Measurements from ENCODE around the gene VSIG10L2.
"Not testable (repeated sequence)": the region's sequence is repeated elsewhere in the genome, so short reads cannot be mapped to it uniquely, and the experiment has no call there.

Gene VSIG10L2

DNA sequence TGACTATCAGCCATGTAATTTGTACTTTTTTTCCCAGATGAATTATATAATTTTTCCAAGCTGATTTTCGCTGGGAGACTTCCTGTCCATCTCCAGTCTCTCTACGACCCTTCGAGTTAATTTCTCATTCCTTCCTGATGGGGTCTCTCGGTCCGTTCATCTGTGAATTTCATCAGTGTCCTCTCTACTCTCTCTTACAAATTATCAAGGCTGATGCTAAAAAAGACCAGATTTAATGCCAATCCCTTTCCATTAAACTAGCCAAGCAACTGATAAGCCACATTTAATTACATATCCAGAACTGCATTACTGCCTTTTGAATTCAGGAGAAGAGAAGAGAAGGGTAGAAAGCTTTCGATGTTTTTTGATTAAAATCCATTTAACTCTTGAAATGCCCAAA lies 25.8 kb downstream of the VSIG10L2 start:
- no peak for FAIRE-seq

DNA sequence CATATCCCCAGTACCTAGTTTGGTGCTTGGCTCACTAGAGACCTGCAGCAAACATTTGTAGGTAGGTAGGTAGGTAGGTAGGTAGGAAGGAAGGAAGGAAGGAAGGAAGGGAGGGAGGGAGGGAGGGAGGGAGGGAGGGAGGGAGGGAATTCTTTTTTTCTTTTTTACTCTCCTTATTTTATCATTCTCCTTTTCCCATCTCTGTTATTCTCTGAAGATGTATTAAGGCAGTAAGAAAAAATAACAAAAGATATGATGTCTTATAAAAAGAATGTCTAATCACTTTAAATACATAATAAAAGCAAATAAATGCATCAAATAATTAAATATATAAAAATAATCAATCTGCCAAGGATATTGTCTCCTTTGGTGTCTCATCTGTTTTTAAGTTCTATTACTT lies 28.4 kb downstream of the VSIG10L2 start:
- FAIRE-seq: no peak

GRCh38 chr11:125975634-125976033 lies 29.8 kb downstream of the VSIG10L2 start:
- no peak for FAIRE-seq

- no peak for FAIRE-seq
These were observed 30.3 kb downstream of the VSIG10L2 start for GRCh38 chr11:125976156-125976555.

DNA sequence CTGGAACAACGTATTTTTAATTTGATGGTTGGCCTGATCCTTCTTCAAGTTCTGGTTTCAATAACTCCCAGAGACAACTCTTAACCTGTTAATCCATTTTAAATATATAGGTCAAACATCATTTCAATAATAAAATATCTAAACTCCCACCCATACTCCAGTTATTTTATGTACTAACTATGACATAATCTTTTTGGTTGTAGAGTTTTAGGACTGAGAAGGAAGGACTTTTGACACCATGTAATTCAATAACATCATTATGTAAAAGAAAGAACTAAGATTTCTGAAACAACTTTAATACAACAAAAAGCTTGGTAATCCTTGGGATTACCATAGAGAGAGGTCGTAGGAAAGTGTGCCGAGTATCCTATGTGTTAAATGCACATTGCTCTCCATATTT lies 31.5 kb downstream of the VSIG10L2 start:
- no peak for FAIRE-seq

- no peak for FAIRE-seq
These were observed 32.4 kb downstream of the VSIG10L2 start for GRCh38 chr11:125978181-125978716.

DNA sequence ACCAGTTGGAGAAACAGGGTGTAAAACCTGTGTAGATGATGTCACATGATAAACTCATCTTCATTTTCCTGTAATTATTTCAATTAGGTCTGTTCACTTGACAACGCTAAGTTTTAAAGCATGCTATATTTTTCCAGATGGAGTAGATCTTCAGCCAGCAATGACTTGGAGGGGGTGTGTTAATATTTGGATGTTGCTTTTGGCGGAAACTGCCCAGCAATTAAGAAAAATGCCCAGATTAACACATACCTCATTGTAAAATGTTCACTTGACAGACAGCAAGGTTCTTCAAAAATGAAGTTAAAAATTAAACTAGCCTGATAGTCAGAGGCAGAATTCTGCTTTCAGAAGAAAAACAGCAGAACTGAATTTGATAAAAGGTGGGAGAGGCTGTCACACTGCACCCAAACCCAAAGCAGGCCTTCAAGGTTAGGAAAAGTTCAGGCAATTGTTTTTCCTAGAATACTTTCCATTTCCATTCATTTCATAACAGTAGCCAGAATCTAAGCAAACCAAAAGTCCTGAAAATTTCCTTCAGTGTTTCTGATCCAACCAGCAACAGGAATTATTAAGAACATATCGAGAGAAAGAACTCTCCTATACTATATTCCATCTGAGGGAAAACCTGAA lies 33.0 kb downstream of the VSIG10L2 start:
- FAIRE-seq: no peak

DNA sequence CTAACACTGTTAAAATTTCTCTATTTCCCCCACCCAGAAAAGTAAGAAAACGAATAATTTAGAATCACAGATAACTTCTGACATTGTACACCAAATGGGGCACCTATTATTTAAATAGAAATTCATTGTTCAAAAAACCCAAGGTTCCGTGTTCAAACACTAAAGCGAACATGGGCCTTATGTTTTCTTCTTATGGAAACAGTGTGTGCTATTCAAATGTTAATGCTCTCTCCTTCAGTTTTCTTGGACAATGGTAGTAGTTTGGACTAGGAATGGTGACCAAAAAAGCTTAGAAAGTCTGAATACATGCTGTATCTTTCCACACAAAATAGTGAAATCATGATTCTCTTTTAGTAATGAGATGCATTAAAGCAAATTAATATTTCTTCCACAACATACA lies 33.7 kb downstream of the VSIG10L2 start:
- FAIRE-seq: no peak

DNA sequence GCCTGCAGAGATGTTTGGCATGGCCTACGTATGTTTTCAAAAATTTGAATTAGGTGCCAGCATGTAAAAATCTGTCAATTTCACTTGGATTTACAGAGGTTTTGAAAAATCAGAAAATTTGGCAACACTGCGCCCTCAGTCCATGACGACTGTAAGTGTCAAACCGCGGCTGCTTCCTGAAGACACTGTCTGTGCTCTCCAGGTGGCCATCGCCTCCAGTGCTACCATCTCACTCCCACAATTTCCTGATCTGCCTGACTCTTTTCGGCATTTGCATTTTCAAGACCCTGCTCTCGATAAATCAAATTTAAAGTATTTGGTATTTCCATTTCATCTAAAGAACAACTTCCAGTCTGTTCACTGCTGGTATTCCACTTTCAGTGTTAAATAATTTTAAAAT lies 34.6 kb downstream of the VSIG10L2 start:
- no peak for FAIRE-seq

GRCh38 chr11:125982348-125982730 lies 36.5 kb downstream of the VSIG10L2 start:
- no peak for FAIRE-seq

GRCh38 chr11:125985956-125986355 lies 40.1 kb downstream of the VSIG10L2 start:
- not testable (repeated sequence) for FAIRE-seq

DNA sequence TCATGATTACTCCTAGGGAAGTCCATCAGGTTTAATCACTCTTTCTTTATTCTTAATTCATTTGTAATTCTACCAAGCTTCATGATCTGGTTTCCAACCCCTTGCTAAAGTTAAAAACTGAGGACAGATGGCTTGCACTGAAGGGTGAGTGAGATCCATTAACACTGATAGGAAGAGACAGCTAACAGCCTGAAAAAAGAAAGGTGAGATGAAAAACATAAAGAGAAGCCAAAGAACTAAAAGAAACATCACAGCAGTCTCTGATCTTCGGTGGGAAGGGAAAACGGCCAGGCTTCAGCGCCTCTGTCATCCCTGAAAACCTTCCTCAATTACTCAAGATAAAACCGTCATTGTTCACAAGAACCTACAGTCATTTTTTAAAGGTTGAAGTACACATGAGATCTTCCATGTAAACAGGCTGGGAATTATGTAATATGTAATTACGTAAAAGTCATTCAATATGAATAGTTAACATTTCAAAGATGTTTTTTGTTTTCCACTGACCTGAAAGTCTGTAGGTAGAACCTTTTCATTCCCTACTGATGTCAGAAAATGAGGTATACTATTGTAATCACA lies 41.3 kb downstream of the VSIG10L2 start:
- FAIRE-seq: no peak

- FAIRE-seq: no peak
These were observed 44.4 kb downstream of the VSIG10L2 start for GRCh38 chr11:125990244-125990643.

- FAIRE-seq: no peak
These were observed 47.0 kb downstream of the VSIG10L2 start for GRCh38 chr11:125992893-125993292.

GRCh38 chr11:125994509-125994908 lies 48.7 kb downstream of the VSIG10L2 start:
- FAIRE-seq: no peak

DNA sequence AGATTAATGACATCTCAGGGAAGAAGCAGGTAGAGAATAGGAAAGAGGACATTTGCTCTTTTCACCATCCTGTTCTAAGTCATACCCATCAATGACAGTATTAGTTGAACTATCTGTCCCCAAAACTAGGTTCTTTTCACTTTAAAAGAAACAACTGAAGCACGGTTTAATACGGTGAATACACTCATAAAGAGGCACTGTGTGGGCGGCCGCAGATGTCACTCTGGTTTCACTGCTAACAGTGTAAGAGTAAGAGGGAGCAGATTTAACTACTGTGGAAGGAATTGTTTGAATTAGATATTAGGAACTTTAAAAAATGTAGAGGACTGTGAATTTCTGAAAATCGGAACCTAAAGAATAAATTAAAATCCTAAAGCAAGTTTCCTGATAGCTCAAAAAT lies 49.5 kb downstream of the VSIG10L2 start:
- no peak for FAIRE-seq

DNA sequence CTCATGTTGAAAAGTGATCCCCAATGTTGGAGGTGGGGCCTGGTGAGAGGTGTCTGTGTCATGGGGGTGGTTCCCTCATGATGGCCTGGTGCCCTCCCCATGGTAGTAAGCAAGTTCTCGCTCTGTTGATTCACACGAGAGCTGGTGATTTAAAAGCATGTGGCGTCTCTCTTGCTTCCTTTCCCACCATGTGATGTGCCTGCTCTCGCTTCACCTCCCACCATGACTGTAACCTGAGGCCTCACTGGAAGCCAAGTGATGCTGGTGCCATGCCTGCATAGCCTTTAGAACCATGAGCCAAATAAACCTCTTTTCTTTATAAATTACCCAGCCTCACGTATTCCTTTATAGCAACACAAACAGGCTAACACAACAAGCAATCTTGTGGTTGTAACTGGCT lies 52.4 kb downstream of the VSIG10L2 start:
- FAIRE-seq: no peak

DNA sequence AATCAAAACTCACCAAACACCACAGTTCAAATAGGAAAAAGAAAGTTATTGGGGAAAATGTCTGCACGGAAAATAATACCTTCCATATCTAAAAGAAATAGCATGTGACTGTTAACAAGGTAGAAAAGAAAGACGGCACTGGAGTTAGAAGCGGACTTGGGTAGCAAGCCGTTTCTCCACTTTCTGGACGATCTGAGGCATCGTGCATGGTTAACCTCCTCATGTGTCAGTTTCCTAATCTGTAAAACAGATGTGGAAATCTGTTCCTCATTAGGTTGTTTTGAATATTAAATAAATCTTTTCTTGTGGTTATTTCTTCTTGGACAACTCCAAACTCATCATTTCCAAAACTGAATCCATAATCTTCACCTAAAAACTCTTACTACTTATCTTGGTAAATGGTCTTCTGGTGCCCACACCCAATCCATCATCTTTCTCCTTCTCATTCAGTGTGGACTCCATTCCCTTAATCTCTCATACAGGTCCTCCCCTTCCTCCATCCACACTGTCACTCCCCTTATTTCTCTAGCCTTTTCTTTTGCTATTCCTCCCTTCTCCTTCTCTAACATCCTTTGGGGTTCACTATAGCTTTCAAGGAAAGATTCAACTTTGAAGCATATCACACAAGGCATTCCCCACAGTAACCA lies 53.5 kb downstream of the VSIG10L2 start:
- no peak for FAIRE-seq

- FAIRE-seq: no peak
These were observed 56.3 kb downstream of the VSIG10L2 start for GRCh38 chr11:126002181-126002580.
